Loucy (cell line): ENCODE measurements around the gene POLG.

Source experiments
- EZH2phosphoT487 ChIP-seq: fragments of 200-600 bp; IDR thresholded peaks from 2 replicates; pipeline ENCODE4 v1.6.1; 2018; ENCODE audit warnings: antibody characterized with exemption, mild to moderate bottlenecking, moderate library complexity, borderline replicate concordance
- TF ChIP-seq, protein P1 (sequence below): fragments of 200-600 bp; sonication (generic); conservative IDR thresholded peaks from 2 replicates; pipeline ENCODE4 v1.5.1; 2014; ENCODE audit warnings: mild to moderate bottlenecking, antibody characterized with exemption, low read length

DNA sequence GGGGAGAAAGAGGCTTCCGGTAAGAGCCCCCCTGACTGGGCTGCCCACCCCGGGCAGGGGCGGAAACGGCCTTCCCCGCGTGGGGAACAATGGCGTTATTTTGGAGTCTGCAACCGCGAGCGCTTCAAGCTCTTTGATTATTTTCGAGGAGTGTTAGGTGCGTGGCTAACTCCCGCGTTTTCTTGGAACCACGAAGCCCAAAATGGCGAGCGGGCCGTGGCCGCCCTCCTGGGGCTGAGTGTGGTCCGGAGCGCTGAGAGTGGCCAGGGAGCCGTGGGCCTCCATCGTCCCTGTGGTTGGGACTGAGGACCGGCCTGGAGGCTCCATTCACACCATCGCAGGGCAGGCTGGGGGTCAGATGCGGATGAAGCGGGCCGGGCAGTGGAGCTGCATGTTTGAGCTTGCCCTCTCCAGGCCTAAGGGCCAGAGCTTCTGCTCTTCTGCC, 44.6 kb upstream of the POLG start:
- TF ChIP-seq, protein P1, sequence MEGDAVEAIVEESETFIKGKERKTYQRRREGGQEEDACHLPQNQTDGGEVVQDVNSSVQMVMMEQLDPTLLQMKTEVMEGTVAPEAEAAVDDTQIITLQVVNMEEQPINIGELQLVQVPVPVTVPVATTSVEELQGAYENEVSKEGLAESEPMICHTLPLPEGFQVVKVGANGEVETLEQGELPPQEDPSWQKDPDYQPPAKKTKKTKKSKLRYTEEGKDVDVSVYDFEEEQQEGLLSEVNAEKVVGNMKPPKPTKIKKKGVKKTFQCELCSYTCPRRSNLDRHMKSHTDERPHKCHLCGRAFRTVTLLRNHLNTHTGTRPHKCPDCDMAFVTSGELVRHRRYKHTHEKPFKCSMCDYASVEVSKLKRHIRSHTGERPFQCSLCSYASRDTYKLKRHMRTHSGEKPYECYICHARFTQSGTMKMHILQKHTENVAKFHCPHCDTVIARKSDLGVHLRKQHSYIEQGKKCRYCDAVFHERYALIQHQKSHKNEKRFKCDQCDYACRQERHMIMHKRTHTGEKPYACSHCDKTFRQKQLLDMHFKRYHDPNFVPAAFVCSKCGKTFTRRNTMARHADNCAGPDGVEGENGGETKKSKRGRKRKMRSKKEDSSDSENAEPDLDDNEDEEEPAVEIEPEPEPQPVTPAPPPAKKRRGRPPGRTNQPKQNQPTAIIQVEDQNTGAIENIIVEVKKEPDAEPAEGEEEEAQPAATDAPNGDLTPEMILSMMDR: no peak
- TF ChIP-seq EZH2phosphoT487: no peak
